Esophagus squamous epithelium (tissue), 5 donors: ENCODE data around the gene IQCE. TPM values are rescaled to one million over a fixed set of nuclear protein-coding genes. Genes with fewer than 3 reads are reported as not detected.
"Not testable (repeated sequence)": the region's sequence is repeated elsewhere in the genome, so short reads cannot be mapped to it uniquely, and the experiment has no call there.

ENCODE experiments used
- DNase-seq: peaks from one replicate; lab custom pipeline; 2025; lab: John Stamatoyannopoulos, UW
- H3K27ac ChIP-seq, 4 donors: fragments of 200-600 bp; sonication (generic); one replicate each; pipeline ENCODE4 v1.5.1; 2016 to 2019; ENCODE audit warnings: mild to moderate bottlenecking in 1 of 4
- H3K27me3 ChIP-seq, 4 donors: fragments of 200-600 bp; sonication (generic); 1 replicate in 3 of 4; 2 replicates in 1 of 4; pipeline versions ENCODE4 v1.5.1 to v1.6.0; 2017 to 2021; ENCODE audit warnings: antibody characterized with exemption in 1 of 4
- H3K36me3 ChIP-seq, 3 donors: fragments of 200-600 bp; sonication (generic); one replicate each; pipeline ENCODE4 v1.5.1; 2016 to 2019
- H3K4me1 ChIP-seq, 3 donors: fragments of 200-600 bp; sonication (generic); one replicate each; pipeline ENCODE4 v1.5.1; 2017 to 2019
- H3K4me3 ChIP-seq, 4 donors: fragments of 200-600 bp; sonication (generic); 1 replicate in 3 of 4; 2 replicates in 1 of 4; pipeline ENCODE4 v1.5.1; 2016 to 2019; ENCODE audit warnings: mild to moderate bottlenecking in 2 of 4, moderate library complexity in 1 of 4
- H3K9me3 ChIP-seq, 3 donors: fragments of 200-600 bp; sonication (generic); one replicate each; pipeline ENCODE4 v1.5.1; 2016 to 2019
- POLR2A ChIP-seq, 4 donors: fragments of 450-650 bp; IDR thresholded peaks; one replicate each; pipeline ENCODE4 v1.6.1; 2017; ENCODE audit warnings: antibody characterized with exemption in 4 of 4, mild to moderate bottlenecking in 4 of 4, moderate library complexity in 3 of 4
- WGBS, 2 donors: methylation state at CpG; one replicate each; pipeline ENCODE4 v1.1.5; 2018; 5-methylcytosine and 5-hydroxymethylcytosine counted together
- intact Hi-C: fragments of 100-400 bp; cut with DNase I; formaldehyde crosslinking; loops from one replicate; pipeline ENCODE4 v1.15.0; 2022
- total RNA-seq, 4 donors: library from RNA; depleted of rRNA; stranded (reverse); fragments of >200 nt; gene quantifications; one replicate each; pipeline ENCODE4 v1.1.0, GENCODE V29; 2016
- TF ChIP-seq, protein P1 (sequence below), 6 experiments: fragments of 450-650 bp in 4 of 6; fragments of 200-600 bp in 2 of 6; sonication (generic) in 2 of 6; IDR thresholded peaks; one replicate each; pipeline ENCODE4 v1.5.1; 2016 to 2019; ENCODE audit warnings: antibody characterized with exemption in 6 of 6, mild to moderate bottlenecking in 4 of 6, moderate library complexity in 4 of 6
- donor health status: DM: yes; HTN: yes; CAD: no.

IQCE gene
- total RNA-seq, 4 donors from 2014 or later: 4.5 to 10.6 (median 6.3) TPM

DNA sequence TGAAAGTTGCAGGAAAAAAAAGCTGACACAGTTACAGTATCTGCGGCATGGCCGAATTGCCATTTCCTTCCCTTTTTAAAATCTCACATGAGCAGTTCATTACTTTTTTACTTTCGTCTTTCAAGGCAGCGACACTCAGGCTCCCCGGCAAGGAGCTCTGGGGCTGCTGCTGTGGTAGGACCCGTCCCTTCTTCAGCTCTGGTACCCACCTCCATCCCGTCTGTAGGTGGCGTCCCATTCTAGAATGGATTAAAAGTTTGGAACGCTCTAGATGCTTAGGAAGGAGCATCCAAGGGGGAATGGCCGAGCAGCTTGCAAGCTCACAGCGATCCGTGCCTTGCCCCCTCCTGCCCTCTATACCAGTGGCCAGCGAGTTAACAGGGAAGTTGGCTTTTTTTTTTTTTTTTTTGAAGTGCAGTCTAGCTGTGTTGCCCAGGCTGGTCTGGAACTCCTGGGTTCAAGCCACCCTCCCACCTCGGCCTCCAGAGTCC lies 50.2 kb downstream of the IQCE start:
- no peak for DNase-seq
- H3K9me3 ChIP-seq: no peaks in the 10 kb centered on the region
- TF ChIP-seq, protein P1, sequence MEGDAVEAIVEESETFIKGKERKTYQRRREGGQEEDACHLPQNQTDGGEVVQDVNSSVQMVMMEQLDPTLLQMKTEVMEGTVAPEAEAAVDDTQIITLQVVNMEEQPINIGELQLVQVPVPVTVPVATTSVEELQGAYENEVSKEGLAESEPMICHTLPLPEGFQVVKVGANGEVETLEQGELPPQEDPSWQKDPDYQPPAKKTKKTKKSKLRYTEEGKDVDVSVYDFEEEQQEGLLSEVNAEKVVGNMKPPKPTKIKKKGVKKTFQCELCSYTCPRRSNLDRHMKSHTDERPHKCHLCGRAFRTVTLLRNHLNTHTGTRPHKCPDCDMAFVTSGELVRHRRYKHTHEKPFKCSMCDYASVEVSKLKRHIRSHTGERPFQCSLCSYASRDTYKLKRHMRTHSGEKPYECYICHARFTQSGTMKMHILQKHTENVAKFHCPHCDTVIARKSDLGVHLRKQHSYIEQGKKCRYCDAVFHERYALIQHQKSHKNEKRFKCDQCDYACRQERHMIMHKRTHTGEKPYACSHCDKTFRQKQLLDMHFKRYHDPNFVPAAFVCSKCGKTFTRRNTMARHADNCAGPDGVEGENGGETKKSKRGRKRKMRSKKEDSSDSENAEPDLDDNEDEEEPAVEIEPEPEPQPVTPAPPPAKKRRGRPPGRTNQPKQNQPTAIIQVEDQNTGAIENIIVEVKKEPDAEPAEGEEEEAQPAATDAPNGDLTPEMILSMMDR (IDR thresholded peaks at IDR 0.05): peak in 2 of 6 experiments; percentile 4 to 5
- no peak for TF ChIP-seq POLR2A (IDR thresholded peaks at IDR 0.05)
- H3K36me3 ChIP-seq: peaks cover 0 to 24% (median 0%) of the 10 kb centered on the region in 3 donors
- H3K27ac ChIP-seq: peak overlapping the region in 2 of 4 donors; percentile 42 to 62
- intact Hi-C loops: no loop called here
- WGBS, 2 donors: 54 to 61% methylated on average over 13 of the region's 14 CpGs
- no peaks in the 10 kb centered on the region for H3K27me3 ChIP-seq
- no peak overlapping the region for H3K4me3 ChIP-seq
- H3K4me1 ChIP-seq: peaks cover 4 to 35% (median 11%) of the 10 kb centered on the region in 3 donors

DNA sequence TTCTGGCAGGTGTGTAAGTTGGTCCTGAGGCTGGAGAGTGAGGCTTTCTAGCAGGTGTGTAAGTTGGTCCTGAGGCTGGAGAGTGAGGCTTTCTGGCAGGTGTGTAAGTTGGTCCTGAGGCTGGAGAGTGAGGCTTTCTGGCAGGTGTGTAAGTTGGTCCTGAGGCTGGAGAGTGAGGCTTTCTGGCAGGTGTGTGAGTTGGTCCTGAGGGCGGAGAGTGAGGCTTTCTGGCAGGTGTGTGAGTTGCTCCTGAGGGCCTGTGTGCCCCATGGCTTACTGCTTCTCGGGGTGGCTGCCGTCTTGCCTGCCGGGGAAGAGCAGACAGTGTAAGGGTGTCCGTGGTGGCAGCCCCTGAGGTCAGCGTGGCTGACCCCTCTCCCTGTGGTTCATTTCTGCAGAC lies 50.9 kb downstream of the IQCE start:
- H3K36me3 ChIP-seq: peaks cover 0 to 23% (median 0%) of the 10 kb centered on the region in 3 donors
- intact Hi-C loops, H3K27me3 ChIP-seq, H3K9me3 ChIP-seq, DNase-seq, H3K4me3 ChIP-seq: not testable (repeated sequence)
- peaks cover 4 to 42% (median 11%) of the 10 kb centered on the region in 3 donors for H3K4me1 ChIP-seq
- peak overlapping the region in 2 of 4 donors; percentile 62 to 70 for H3K27ac ChIP-seq
- 83 to 100% methylated on average over 1 of the region's 6 CpGs for WGBS, 2 donors

DNA sequence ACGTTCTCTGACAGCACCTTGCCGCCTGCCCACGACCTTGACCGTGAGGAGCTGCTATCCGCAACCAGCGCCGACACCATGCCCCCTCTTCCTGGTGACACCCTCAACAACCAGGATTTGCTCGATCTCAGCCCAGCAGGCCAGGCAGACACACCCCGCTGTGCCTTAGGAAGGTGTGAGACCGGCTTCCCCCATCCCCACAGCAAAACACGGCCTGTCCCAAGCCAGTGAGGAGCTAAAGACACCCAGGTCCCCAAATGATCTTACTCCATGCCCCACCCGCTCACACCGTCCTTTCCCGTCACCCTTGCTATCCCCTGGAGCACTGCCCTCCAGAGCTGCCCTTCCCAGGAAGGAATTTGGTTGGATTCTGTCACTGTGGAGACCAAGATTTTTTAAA lies 51.7 kb downstream of the IQCE start:
- intact Hi-C loops: no loop called here
- Histone ChIP-seq H3K9me3 (no peaks in the 10 kb centered on the region), H3K27me3 (peaks cover 0 to 4% (median 0%) of the 10 kb centered on the region in 4 donors), H3K36me3 (peaks cover 0 to 15% (median 0%) of the 10 kb centered on the region in 3 donors), H3K4me1 (peaks cover 4 to 46% (median 11%) of the 10 kb centered on the region in 3 donors), H3K27ac (peak overlapping the region in 1 of 4 donors; percentile 2), H3K4me3 (no peak overlapping the region)
- TF ChIP-seq, protein P1 (IDR thresholded peaks at IDR 0.05): no peak
- no peak for TF ChIP-seq POLR2A (IDR thresholded peaks at IDR 0.05)
- DNase-seq: no peak
- 80 to 91% methylated on average over 12 to 14 of the region's 14 CpGs for WGBS, 2 donors

DNA sequence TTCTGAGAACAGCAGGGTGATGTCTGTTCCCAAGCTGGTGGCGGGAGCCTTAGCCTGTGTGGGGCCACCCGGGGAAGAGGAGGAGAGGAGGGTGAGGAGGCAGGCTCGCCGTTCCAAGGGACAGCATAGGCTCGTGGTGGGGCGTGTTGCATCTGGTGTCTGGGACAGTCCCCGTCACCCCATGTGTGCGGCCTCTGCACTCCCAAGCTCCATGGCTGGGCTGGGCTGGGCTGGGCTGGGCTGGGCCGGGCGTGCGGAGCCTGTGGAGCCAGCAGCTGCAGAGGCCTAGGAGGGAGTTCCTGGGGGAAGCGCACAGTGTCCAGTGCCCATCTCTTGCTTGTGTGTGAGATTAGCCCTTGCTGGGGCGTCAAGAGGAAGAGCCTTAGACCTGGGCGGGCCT lies 52.1 kb downstream of the IQCE start:
- intact Hi-C loops: no loop called here
- WGBS, 2 donors: 76 to 87% methylated on average over 4 of the region's 14 CpGs
- no peak overlapping the region for H3K27ac ChIP-seq

DNA sequence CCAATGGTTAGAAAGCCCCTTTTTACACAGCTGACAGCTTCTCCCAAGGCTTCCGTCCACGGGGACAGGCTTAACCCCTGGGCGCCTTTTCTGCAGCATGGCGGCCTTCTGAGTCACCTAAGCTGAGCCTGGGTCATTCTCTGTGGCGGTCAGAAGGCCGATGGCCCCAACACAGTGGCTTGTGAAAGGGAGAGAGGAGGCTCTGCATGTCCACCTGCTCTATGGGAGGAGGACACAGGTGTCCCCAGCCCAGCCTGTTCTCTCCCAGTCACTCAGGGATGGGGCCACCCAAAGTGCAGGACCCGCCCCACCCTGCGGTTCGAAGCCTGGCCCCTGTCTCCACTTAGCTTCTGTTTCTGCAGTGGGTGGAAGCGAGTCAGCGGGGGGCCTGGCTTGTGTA lies 52.6 kb downstream of the IQCE start:
- H3K4me1 ChIP-seq: peaks cover 4 to 45% (median 10%) of the 10 kb centered on the region in 3 donors
- H3K27me3 ChIP-seq: peaks cover 0 to 9% (median 0%) of the 10 kb centered on the region in 4 donors
- intact Hi-C loops: no loop called here
- H3K9me3 ChIP-seq: no peaks in the 10 kb centered on the region
- 83 to 87% methylated on average over 2 to 5 of the region's 11 CpGs for WGBS, 2 donors
- DNase-seq: no peak
- H3K27ac ChIP-seq: no peak overlapping the region
- TF ChIP-seq, protein P1 (IDR thresholded peaks at IDR 0.05): no peak
- no peak for TF ChIP-seq POLR2A (IDR thresholded peaks at IDR 0.05)
- no peak overlapping the region for H3K4me3 ChIP-seq
- H3K36me3 ChIP-seq: peaks cover 0 to 8% (median 0%) of the 10 kb centered on the region in 3 donors

More for the DNA sequence above, 52.1 kb downstream of the IQCE start:
- Histone ChIP-seq H3K4me3 (no peak overlapping the region), H3K9me3 (no peaks in the 10 kb centered on the region), H3K27me3 (peaks cover 0 to 4% (median 0%) of the 10 kb centered on the region in 4 donors), H3K4me1 (peaks cover 4 to 46% (median 11%) of the 10 kb centered on the region in 3 donors), H3K36me3 (peaks cover 0 to 12% (median 0%) of the 10 kb centered on the region in 3 donors)
- no peak for DNase-seq
- TF ChIP-seq POLR2A (IDR thresholded peaks at IDR 0.05): no peak

DNA sequence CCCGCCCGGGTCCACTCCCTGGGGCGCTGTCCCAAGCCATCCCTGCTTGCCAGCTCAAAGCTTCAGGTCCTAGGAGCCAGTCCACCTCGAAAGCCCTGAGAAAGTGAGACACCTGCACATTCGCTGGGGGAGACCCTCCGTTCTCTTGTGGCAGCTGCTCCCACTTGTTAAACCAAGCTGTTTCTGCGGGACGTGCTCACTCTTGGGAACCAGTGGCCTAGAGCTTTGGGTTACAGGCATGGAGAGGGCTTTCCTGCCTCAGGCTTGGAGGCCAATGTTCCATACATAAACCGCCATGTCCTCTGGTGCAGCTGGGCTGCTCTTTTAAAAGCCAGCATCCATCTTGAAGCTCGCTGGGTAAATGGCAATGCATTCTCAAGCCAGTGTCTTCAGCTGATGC lies 53.1 kb downstream of the IQCE start:
- peaks cover 7 to 45% (median 8%) of the 10 kb centered on the region in 3 donors for H3K4me1 ChIP-seq
- H3K27me3 ChIP-seq: peaks cover 0 to 15% (median 0%) of the 10 kb centered on the region in 4 donors
- TF ChIP-seq, protein P1 (IDR thresholded peaks at IDR 0.05): no peak
- TF ChIP-seq POLR2A (IDR thresholded peaks at IDR 0.05): no peak
- intact Hi-C loops: no loop called here
- 92 to 100% methylated on average over 3 to 5 of the region's 10 CpGs for whole genome bisulfite sequencing, 2 donors
- H3K9me3 ChIP-seq: no peaks in the 10 kb centered on the region
- H3K27ac ChIP-seq: no peak overlapping the region
- no peak overlapping the region for H3K4me3 ChIP-seq
- DNase-seq: no peak
- H3K36me3 ChIP-seq: peaks cover 0 to 8% (median 0%) of the 10 kb centered on the region in 3 donors
